SH-SY5Y (cell line): ENCODE measurements around the gene HSPA1A.

Experiments used
- GATA2 ChIP-seq: IDR thresholded peaks from 2 replicates; pipeline ENCODE4 v1.6.1; 2011; ENCODE audit warnings: mild to moderate bottlenecking, low read depth, low read length
- GATA3 ChIP-seq: IDR thresholded peaks from 2 replicates; pipeline ENCODE4 v1.6.1; 2011; ENCODE audit warnings: low read depth, mild to moderate bottlenecking, low read length, moderate library complexity

- TF ChIP-seq GATA2, result no peak
- no peak for TF ChIP-seq GATA3
Measured at GRCh38 chr6:31830886-31831335, 15.6 kb downstream of the HSPA1A start.
